Neural cell (in vitro differentiated cells): Measurements from ENCODE around the gene CACNA1B.

ENCODE experiments used
- CTCF ChIP-seq: fragments of 450-650 bp; IDR thresholded peaks from 2 replicates; pipeline ENCODE4 v1.5.1; 2014; ENCODE audit warnings: antibody characterized with exemption, mild to moderate bottlenecking, moderate library complexity; ENCODE audit not compliant: poor library complexity, severe bottlenecking
- EP300 ChIP-seq: fragments of 450-650 bp; conservative IDR thresholded peaks from 2 replicates; pipeline ENCODE4 v1.6.1; 2014; ENCODE audit warnings: antibody characterized with exemption, mild to moderate bottlenecking, moderate library complexity; ENCODE audit not compliant: poor library complexity, severe bottlenecking
- EZH2 ChIP-seq: fragments of 200-600, 300-800 bp; shearing (Covaris generic), sonication (generic); IDR thresholded peaks from 2 replicates; pipeline ENCODE4 v1.6.1; 2014; ENCODE audit warnings: antibody characterized with exemption, low read length, borderline replicate concordance, mild to moderate bottlenecking; ENCODE audit not compliant: insufficient read depth, poor library complexity, severe bottlenecking
- MXI1 ChIP-seq: fragments of 450-650 bp; conservative IDR thresholded peaks from 2 replicates; pipeline ENCODE4 v1.6.1; 2014; ENCODE audit warnings: antibody characterized with exemption, mild to moderate bottlenecking; ENCODE audit not compliant: poor library complexity, severe bottlenecking
- POLR2AphosphoS5 ChIP-seq: IDR thresholded peaks from 2 replicates; pipeline ENCODE4 v1.6.1; 2012
- RAD21 ChIP-seq: fragments of 450-650 bp; conservative IDR thresholded peaks from 2 replicates; pipeline ENCODE4 v1.6.1; 2014; ENCODE audit warnings: antibody characterized with exemption, mild to moderate bottlenecking, moderate library complexity
- REST ChIP-seq: IDR thresholded peaks from 2 replicates; pipeline ENCODE4 v1.6.1; 2012; ENCODE audit warnings: borderline replicate concordance
- TAF1 ChIP-seq: IDR thresholded peaks from 2 replicates; pipeline ENCODE4 v1.6.1; 2012; ENCODE audit warnings: low read depth

- TF ChIP-seq POLR2AphosphoS5: no peak
- no peak for TF ChIP-seq CTCF
- no peak for TF ChIP-seq REST
- TF ChIP-seq EZH2: no peak
- TF ChIP-seq EP300: no peak
- no peak for TF ChIP-seq TAF1
- no peak for TF ChIP-seq RAD21
- no peak for TF ChIP-seq MXI1
Measured at GRCh38 chr9:137988051-137988450, 110.5 kb downstream of the CACNA1B start.
